Common myeloid progenitor, CD34-positive (primary cell): Measurements from ENCODE around the gene CA10.
A peak's percentile ranks its signal among the peaks of the same experiment; 100 is the strongest.

ENCODE experiments used
- CTCF ChIA-PET: fragments of 350-600 bp; sonication (Branson Sonifier 250); formaldehyde crosslinking; loops from one replicate; lab custom pipeline; 2021; ENCODE audit warnings: antibody characterized with exemption; lab: Charles Lee
- POLR2A ChIA-PET: fragments of 350-600 bp; sonication (Branson Sonifier 250); formaldehyde crosslinking; loops from one replicate; lab custom pipeline; 2021; ENCODE audit warnings: antibody characterized with exemption; lab: Charles Lee
- DNase-seq, 3 donors: peaks; one replicate each; pipeline versions ENCODE4 v3.0.0 to v3.0.0-alpha.2; 2013
- H3K27ac ChIP-seq, 2 experiments: 1 replicate in 1 of 2; 2 replicates in 1 of 2; pipeline ENCODE4 v1.7.0; 2013; ENCODE audit warnings: inconsistent platforms in 2 of 2, low read length in 2 of 2, mild to moderate bottlenecking in 2 of 2, low read depth in 1 of 2, moderate library complexity in 1 of 2; ENCODE audit not compliant: severe bottlenecking in 2 of 2, insufficient read depth in 1 of 2, poor library complexity in 1 of 2
- H3K27me3 ChIP-seq, 5 experiments: replicated peaks in 2 of 5; 1 replicate in 3 of 5; 2 replicates in 2 of 5; pipeline versions ENCODE4 v1.6.1 to v1.7.0; 2013; ENCODE audit warnings: low read length in 4 of 5, mild to moderate bottlenecking in 2 of 5, moderate library complexity in 2 of 5, inconsistent platforms in 1 of 5; ENCODE audit not compliant: insufficient read depth in 5 of 5, control insufficient read depth in 4 of 5
- H3K36me3 ChIP-seq, 4 experiments: 1 replicate in 2 of 4; 2 replicates in 2 of 4; pipeline versions ENCODE4 v1.6.1 to v1.7.0; 2013; ENCODE audit warnings: low read length in 3 of 4, control low read depth in 1 of 4, mild to moderate bottlenecking in 1 of 4; ENCODE audit not compliant: control insufficient read depth in 4 of 4, insufficient read depth in 4 of 4
- H3K4me1 ChIP-seq, 4 experiments: 1 replicate in 3 of 4; 2 replicates in 1 of 4; pipeline versions ENCODE4 v1.6.1 to v1.7.1; 2013; ENCODE audit warnings: low read length in 3 of 4, mild to moderate bottlenecking in 3 of 4, control low read depth in 1 of 4, inconsistent platforms in 1 of 4, moderate library complexity in 1 of 4; ENCODE audit not compliant: control insufficient read depth in 4 of 4, insufficient read depth in 4 of 4; ENCODE audit errors: control extremely low read depth in 1 of 4
- H3K4me3 ChIP-seq, 7 experiments: 1 replicate in 4 of 7; 2 replicates in 3 of 7; pipeline versions ENCODE4 v1.5.1 to v1.7.0; 2013; ENCODE audit warnings: mild to moderate bottlenecking in 7 of 7, low read length in 6 of 7, moderate library complexity in 6 of 7, inconsistent platforms in 2 of 7, low read depth in 2 of 7, control low read depth in 1 of 7; ENCODE audit not compliant: insufficient read depth in 4 of 7, control insufficient read depth in 1 of 7; ENCODE audit errors: extremely low read depth in 1 of 7
- H3K9me3 ChIP-seq, 5 experiments: 1 replicate in 4 of 5; 2 replicates in 1 of 5; pipeline versions ENCODE4 v1.6.1 to v1.7.1; 2013; ENCODE audit warnings: low read length in 4 of 5, mild to moderate bottlenecking in 2 of 5, inconsistent platforms in 1 of 5, low read depth in 1 of 5, moderate library complexity in 1 of 5; ENCODE audit not compliant: control insufficient read depth in 4 of 5, insufficient read depth in 2 of 5; ENCODE audit errors: control extremely low read depth in 1 of 5
- WGBS: methylation state at CpG from one replicate; pipeline ENCODE4 v1.1.5; 2013; ENCODE audit not compliant: insufficient coverage; 5-methylcytosine and 5-hydroxymethylcytosine counted together

CA10 gene

GRCh38 chr17:51769231-51769630 is 389.3 kb downstream of the CA10 start:
- DNase-seq: no peak
- WGBS: 52% methylated on average over 2 of the region's 2 CpGs
- ChIA-PET POLR2A (no interaction called here), CTCF (interaction anchor here (1.1 kb wide), 1 partner anchor 10 kb away, joined by 3 read pairs; no protein-coding TSS in a partner anchor)
- no peaks in the 10 kb centered on the region for H3K36me3 ChIP-seq
- no peaks in the 10 kb centered on the region for H3K9me3 ChIP-seq
- no peak overlapping the region for H3K4me3 ChIP-seq
- peaks cover 0 to 11% (median 0%) of the 10 kb centered on the region in 5 experiments for H3K27me3 ChIP-seq
- H3K27ac ChIP-seq: no peak overlapping the region
- H3K4me1 ChIP-seq: no peaks in the 10 kb centered on the region

GRCh38 chr17:51768706-51769105 is 389.8 kb downstream of the CA10 start:
- Histone ChIP-seq H3K36me3 (no peaks in the 10 kb centered on the region), H3K27me3 (peaks cover 0 to 11% (median 0%) of the 10 kb centered on the region in 5 experiments), H3K4me1 (no peaks in the 10 kb centered on the region), H3K9me3 (no peaks in the 10 kb centered on the region), H3K4me3 (no peak overlapping the region), H3K27ac (no peak overlapping the region)
- no peak for DNase-seq
- 40% methylated on average over 1 of the region's 2 CpGs for WGBS
- POLR2A ChIA-PET: no interaction called here
- CTCF ChIA-PET: no interaction called here

- CTCF ChIA-PET: interaction anchor here (1.1 kb wide), 2 partner anchors 10 to 12 kb away, joined by 3 to 5 read pairs; no protein-coding TSS in a partner anchor
- no peaks in the 10 kb centered on the region for H3K4me1 ChIP-seq
- DNase-seq: no peak
- H3K4me3 ChIP-seq: no peak overlapping the region
- no peaks in the 10 kb centered on the region for H3K9me3 ChIP-seq
- no peaks in the 10 kb centered on the region for H3K36me3 ChIP-seq
- POLR2A ChIA-PET: no interaction called here
- H3K27ac ChIP-seq: no peak overlapping the region
- H3K27me3 ChIP-seq: peaks cover 0 to 12% (median 3%) of the 10 kb centered on the region in 5 experiments
- no CpG with 5 or more reads among the region's 1 CpG for WGBS
Measured at GRCh38 chr17:51767287-51767686, 391.2 kb downstream of the CA10 start.

GRCh38 chr17:51765282-51766135 is 393.0 kb downstream of the CA10 start:
- H3K36me3 ChIP-seq: no peaks in the 10 kb centered on the region
- no peak for DNase-seq
- 61% methylated on average over 4 of the region's 8 CpGs for WGBS
- H3K27me3 ChIP-seq: peaks cover 0 to 15% (median 3%) of the 10 kb centered on the region in 5 experiments
- no peak overlapping the region for H3K27ac ChIP-seq
- no peaks in the 10 kb centered on the region for H3K4me1 ChIP-seq
- H3K4me3 ChIP-seq: no peak overlapping the region
- no peaks in the 10 kb centered on the region for H3K9me3 ChIP-seq
- ChIA-PET CTCF (interaction anchor here (0.7 to 1.2 kb wide), 2 partner anchors 11 to 341 kb away, joined by 3 read pairs; no protein-coding TSS in a partner anchor), POLR2A (no interaction called here)

GRCh38 chr17:51764387-51764971 is 394.0 kb downstream of the CA10 start:
- Histone ChIP-seq H3K36me3 (no peaks in the 10 kb centered on the region), H3K4me1 (no peaks in the 10 kb centered on the region), H3K27me3 (peaks cover 0 to 16% (median 3%) of the 10 kb centered on the region in 5 experiments), H3K27ac (no peak overlapping the region), H3K4me3 (no peak overlapping the region), H3K9me3 (no peaks in the 10 kb centered on the region)
- DNase-seq: peak; percentile 42 to 70 (median 61)
- ChIA-PET CTCF (interaction anchor here (0.7 to 1.4 kb wide), 3 partner anchors 14 to 392 kb away, joined by 3 to 4 read pairs (median 3); no protein-coding TSS in a partner anchor), POLR2A (no interaction called here)
- WGBS: 0% methylated on average over 3 of the region's 4 CpGs

GRCh38 chr17:51763058-51763457 is 395.5 kb downstream of the CA10 start:
- CTCF ChIA-PET: no interaction called here
- POLR2A ChIA-PET: no interaction called here
- 63% methylated on average over 1 of the region's 3 CpGs for WGBS

GRCh38 chr17:51761105-51761504 is 397.4 kb downstream of the CA10 start:
- DNase-seq: no peak
- Histone ChIP-seq H3K9me3 (no peaks in the 10 kb centered on the region), H3K27me3 (peaks cover 0 to 18% (median 3%) of the 10 kb centered on the region in 5 experiments), H3K36me3 (no peaks in the 10 kb centered on the region), H3K4me3 (no peak overlapping the region), H3K4me1 (no peaks in the 10 kb centered on the region), H3K27ac (no peak overlapping the region)
- POLR2A ChIA-PET: no interaction called here
- CTCF ChIA-PET: no interaction called here
- WGBS: 100% methylated on average over 1 of the region's 1 CpG

More at GRCh38 chr17:51763058-51763457, 395.5 kb downstream of the CA10 start:
- no peak for DNase-seq
- Histone ChIP-seq H3K4me1 (no peaks in the 10 kb centered on the region), H3K4me3 (no peak overlapping the region), H3K27me3 (peaks cover 0 to 16% (median 3%) of the 10 kb centered on the region in 5 experiments), H3K36me3 (no peaks in the 10 kb centered on the region), H3K27ac (no peak overlapping the region), H3K9me3 (no peaks in the 10 kb centered on the region)
